Breast epithelium (tissue), 3 donors: ENCODE data around the gene PDE12.

ENCODE experiments used
- CTCF ChIP-seq, 3 donors: fragments of 450-650 bp; IDR thresholded peaks; one replicate each; pipeline ENCODE4 v1.5.1; 2016 to 2017; ENCODE audit warnings: antibody characterized with exemption in 3 of 3, mild to moderate bottlenecking in 3 of 3, moderate library complexity in 3 of 3
- POLR2A ChIP-seq: fragments of 450-650 bp; IDR thresholded peaks from one replicate; pipeline ENCODE4 v1.6.1; 2016; ENCODE audit warnings: antibody characterized with exemption, mild to moderate bottlenecking, moderate library complexity

- TF ChIP-seq CTCF (IDR thresholded peaks at IDR 0.05) (no peak), POLR2A (no peak)
These were observed 10.3 kb upstream of the PDE12 start for GRCh38 chr3:57545636-57546268.
